ENCODE results near the gene ABI3BP. TPM values are rescaled to one million over a fixed set of nuclear protein-coding genes. Genes with fewer than 3 reads are reported as not detected.

The ABI3BP gene
- total RNA-seq, 2 experiments from 2014 or later = not detected

GRCh38 chr3:100975714-100976113, 17.5 kb downstream of the ABI3BP start:
- no peak overlapping the region for H3K4me3 Mint-ChIP-seq
- H3K9me3 Mint-ChIP-seq = no peaks in the 10 kb centered on the region
- intact Hi-C loops (cut with micrococcal nuclease) = no loop called here
- no peaks in the 10 kb centered on the region for H3K36me3 Mint-ChIP-seq (ENCODE audit: low read depth)
- TF ChIP-seq, protein P1, sequence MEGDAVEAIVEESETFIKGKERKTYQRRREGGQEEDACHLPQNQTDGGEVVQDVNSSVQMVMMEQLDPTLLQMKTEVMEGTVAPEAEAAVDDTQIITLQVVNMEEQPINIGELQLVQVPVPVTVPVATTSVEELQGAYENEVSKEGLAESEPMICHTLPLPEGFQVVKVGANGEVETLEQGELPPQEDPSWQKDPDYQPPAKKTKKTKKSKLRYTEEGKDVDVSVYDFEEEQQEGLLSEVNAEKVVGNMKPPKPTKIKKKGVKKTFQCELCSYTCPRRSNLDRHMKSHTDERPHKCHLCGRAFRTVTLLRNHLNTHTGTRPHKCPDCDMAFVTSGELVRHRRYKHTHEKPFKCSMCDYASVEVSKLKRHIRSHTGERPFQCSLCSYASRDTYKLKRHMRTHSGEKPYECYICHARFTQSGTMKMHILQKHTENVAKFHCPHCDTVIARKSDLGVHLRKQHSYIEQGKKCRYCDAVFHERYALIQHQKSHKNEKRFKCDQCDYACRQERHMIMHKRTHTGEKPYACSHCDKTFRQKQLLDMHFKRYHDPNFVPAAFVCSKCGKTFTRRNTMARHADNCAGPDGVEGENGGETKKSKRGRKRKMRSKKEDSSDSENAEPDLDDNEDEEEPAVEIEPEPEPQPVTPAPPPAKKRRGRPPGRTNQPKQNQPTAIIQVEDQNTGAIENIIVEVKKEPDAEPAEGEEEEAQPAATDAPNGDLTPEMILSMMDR (IDR thresholded peaks at IDR 0.05) = no peak
- CTCF ChIA-PET = no interaction called here
- H3K27me3 Mint-ChIP-seq = peaks cover 2% of the 10 kb centered on the region
- no peak for DNase-seq
- no peaks in the 10 kb centered on the region for H3K4me1 Mint-ChIP-seq (ENCODE audit: low read depth)
- no peak for ATAC-seq
- H3K27ac Mint-ChIP-seq = no peak overlapping the region
- POLR2A ChIA-PET = no interaction called here

DNA sequence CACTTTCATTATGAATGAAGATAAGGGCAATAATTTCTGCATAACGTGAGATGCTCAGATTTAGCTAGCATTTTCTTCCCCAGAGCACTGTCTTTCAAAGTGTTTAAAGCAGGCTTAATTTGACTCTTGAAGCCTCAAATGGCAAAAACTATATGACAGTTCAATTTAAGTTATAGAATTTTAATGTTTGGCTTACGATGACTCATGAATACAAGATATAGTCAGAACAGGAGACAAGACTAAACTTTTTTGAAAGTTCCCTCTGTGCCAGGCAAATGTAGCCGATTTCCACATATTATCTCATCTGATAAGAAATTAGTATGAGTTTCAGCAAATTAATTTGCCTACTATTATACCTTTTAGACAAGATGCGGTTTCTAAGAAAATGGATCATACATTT, 19.6 kb downstream of the ABI3BP start:
- intact Hi-C loops (cut with micrococcal nuclease) = no loop called here
- ATAC-seq (no peak), DNase-seq (no peak)
- H3K27me3 Mint-ChIP-seq = peaks cover 2% of the 10 kb centered on the region
- TF ChIP-seq, protein P1 (IDR thresholded peaks at IDR 0.05) = no peak
- no peaks in the 10 kb centered on the region for H3K9me3 Mint-ChIP-seq
- no peak overlapping the region for H3K27ac Mint-ChIP-seq
- no peaks in the 10 kb centered on the region for H3K4me1 Mint-ChIP-seq (ENCODE audit: low read depth)
- H3K4me3 Mint-ChIP-seq = no peak overlapping the region
- POLR2A ChIA-PET = no interaction called here
- no peaks in the 10 kb centered on the region for H3K36me3 Mint-ChIP-seq (ENCODE audit: low read depth)
- CTCF ChIA-PET = no interaction called here

- Mint-ChIP-seq H3K36me3 (ENCODE audit: low read depth) (no peaks in the 10 kb centered on the region), H3K4me1 (ENCODE audit: low read depth) (no peaks in the 10 kb centered on the region), H3K27me3 (peaks cover 2% of the 10 kb centered on the region), H3K9me3 (no peaks in the 10 kb centered on the region), H3K27ac (no peak overlapping the region), H3K4me3 (no peak overlapping the region)
- CTCF ChIA-PET = no interaction called here
- ATAC-seq = no peak
- no peak for DNase-seq
- TF ChIP-seq, protein P1 (IDR thresholded peaks at IDR 0.05) = no peak
- intact Hi-C loops (cut with micrococcal nuclease) = no loop called here
- POLR2A ChIA-PET = no interaction called here
Measured at GRCh38 chr3:100972867-100973266, 20.4 kb downstream of the ABI3BP start.

- ATAC-seq (no peak), DNase-seq (no peak)
- H3K27ac Mint-ChIP-seq = no peak overlapping the region
- TF ChIP-seq, protein P1 (IDR thresholded peaks at IDR 0.05) = no peak
- no peaks in the 10 kb centered on the region for H3K36me3 Mint-ChIP-seq (ENCODE audit: low read depth)
- ChIA-PET CTCF (no interaction called here), POLR2A (no interaction called here)
- H3K4me1 Mint-ChIP-seq (ENCODE audit: low read depth) = no peaks in the 10 kb centered on the region
- H3K9me3 Mint-ChIP-seq = no peaks in the 10 kb centered on the region
- intact Hi-C loops (cut with micrococcal nuclease) = no loop called here
- H3K27me3 Mint-ChIP-seq = peaks cover 2% of the 10 kb centered on the region
- H3K4me3 Mint-ChIP-seq = no peak overlapping the region
Measured at GRCh38 chr3:100972301-100972844, 20.8 kb downstream of the ABI3BP start.

DNA sequence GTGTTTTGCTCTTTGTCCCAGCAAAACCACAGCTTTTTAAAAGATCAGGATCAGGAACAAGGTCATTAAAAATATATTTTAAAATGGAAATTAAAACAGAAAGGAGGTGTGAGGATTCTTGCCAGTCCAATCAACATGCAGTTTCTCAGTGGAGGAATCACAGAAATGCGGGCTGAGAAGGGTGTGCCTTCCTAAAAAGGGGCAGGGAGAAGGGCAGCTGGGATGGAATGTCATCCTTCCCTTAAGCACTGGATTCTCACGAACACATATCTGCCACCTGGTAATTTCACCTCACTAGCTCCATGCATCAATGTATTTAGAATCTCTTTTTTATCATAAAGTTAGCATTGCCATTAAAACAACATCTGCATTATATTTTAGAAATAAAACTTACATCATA, 21.4 kb downstream of the ABI3BP start:
- Mint-ChIP-seq H3K4me1 (ENCODE audit: low read depth) (no peaks in the 10 kb centered on the region), H3K4me3 (no peak overlapping the region), H3K9me3 (no peaks in the 10 kb centered on the region), H3K27me3 (peaks cover 2% of the 10 kb centered on the region), H3K27ac (no peak overlapping the region), H3K36me3 (ENCODE audit: low read depth) (no peaks in the 10 kb centered on the region)
- ChIA-PET POLR2A (no interaction called here), CTCF (no interaction called here)
- TF ChIP-seq, protein P1 (IDR thresholded peaks at IDR 0.05) = no peak
- no peak for DNase-seq
- ATAC-seq = no peak
- intact Hi-C loops (cut with micrococcal nuclease) = no loop called here
